ENCODE results near the gene ITFG2. TPM values are rescaled to one million over a fixed set of nuclear protein-coding genes. Genes with fewer than 3 reads are reported as not detected.
"Not testable (repeated sequence)": the region's sequence is repeated elsewhere in the genome, so short reads cannot be mapped to it uniquely, and the experiment has no call there.

The ITFG2 gene
- polyA plus RNA-seq, 1 experiment = 17.4 TPM

DNA sequence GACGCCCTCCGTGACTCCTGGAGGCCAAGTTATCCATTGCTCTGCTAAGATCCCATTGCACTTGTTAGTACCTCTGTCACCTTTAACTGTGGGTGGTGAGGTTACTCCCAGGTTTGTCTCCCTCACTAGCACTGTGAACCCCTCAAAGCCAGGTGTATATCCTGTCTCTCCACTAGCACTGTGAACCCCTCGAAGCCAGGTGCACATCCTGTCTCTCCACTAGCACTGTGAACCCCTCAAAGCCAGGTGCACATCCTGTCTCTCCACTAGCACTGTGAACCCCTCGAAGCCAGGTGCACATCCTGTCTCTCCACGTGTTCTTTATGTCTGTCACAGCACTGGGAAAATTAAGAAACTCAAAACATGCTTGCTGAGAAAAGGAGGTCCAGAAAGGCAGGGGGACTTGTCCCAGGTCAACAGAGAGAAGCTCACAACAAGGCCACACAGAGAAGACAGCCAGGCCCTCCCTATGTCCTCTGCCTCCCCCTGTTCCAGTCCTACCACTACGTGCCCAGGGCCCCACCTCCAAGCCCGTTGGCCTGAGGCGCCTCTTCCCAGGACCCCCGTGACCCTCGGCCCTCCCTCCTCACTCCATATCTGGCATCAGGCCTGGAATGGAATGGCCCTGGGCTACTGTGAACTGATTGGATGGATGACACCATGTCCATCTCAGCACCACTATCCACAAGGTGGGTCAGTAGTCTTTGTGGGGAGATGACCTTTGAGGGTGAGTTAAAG is 44.1 kb upstream of the ITFG2 start:
- Histone ChIP-seq H3K27me3 (ENCODE audit: control insufficient read depth, insufficient read depth, low read length) (peaks cover 44% of the 10 kb centered on the region), H3K9me3 (ENCODE audit: control insufficient read depth, insufficient read depth, low read length) (no peaks in the 10 kb centered on the region; the same call in 1 of the 2 replicates), H3K4me3 (ENCODE audit: low read depth, low read length) (no peak overlapping the region), H3K27ac (ENCODE audit: low read depth, low read length) (no peak overlapping the region)
- DNase-seq (ENCODE audit: low read depth, low spot score) = no peak
- TF ChIP-seq, protein P1, sequence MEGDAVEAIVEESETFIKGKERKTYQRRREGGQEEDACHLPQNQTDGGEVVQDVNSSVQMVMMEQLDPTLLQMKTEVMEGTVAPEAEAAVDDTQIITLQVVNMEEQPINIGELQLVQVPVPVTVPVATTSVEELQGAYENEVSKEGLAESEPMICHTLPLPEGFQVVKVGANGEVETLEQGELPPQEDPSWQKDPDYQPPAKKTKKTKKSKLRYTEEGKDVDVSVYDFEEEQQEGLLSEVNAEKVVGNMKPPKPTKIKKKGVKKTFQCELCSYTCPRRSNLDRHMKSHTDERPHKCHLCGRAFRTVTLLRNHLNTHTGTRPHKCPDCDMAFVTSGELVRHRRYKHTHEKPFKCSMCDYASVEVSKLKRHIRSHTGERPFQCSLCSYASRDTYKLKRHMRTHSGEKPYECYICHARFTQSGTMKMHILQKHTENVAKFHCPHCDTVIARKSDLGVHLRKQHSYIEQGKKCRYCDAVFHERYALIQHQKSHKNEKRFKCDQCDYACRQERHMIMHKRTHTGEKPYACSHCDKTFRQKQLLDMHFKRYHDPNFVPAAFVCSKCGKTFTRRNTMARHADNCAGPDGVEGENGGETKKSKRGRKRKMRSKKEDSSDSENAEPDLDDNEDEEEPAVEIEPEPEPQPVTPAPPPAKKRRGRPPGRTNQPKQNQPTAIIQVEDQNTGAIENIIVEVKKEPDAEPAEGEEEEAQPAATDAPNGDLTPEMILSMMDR (IDR thresholded peaks at IDR 0.05; ENCODE audit: low read depth, low read length) = no peak
- ChIA-PET CTCF (no interaction called here), POLR2A (no interaction called here)

DNA sequence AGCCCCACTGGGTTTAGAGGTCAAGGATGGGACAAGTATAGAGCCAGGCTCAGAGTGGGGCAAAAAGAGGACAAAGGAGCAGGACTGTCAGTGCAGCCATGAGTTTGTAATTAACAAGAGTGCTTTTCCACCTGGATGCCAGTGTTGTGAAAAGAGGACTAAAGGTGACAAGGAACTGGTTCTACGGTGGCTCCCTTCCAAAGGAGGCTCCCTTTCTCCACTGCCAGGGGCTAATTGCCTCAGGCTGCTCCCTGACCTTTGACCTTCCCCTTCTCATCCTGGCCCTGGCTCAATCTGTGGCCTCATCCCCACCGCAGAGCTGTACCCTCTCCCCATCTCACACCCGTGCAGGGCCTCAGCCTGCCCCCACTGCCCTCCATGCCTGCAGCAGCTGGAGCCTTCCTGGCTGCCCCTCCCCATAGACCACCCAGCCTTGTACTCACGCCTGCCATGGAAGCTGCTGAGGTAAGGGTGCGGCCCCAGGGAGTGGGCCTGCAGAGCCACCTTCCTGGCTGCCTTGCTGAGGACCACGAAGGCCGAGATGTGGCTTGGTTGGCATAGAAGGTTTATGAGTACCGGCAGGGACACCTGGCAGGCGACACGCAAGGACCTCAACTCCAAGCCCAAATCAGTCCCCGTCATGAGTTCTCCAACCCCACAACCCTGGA is 42.5 kb upstream of the ITFG2 start:
- no peak overlapping the region for H3K27ac ChIP-seq (ENCODE audit: low read depth, low read length)
- no peaks in the 10 kb centered on the region; the same call in 1 of the 2 replicates for H3K9me3 ChIP-seq (ENCODE audit: control insufficient read depth, insufficient read depth, low read length)
- TF ChIP-seq, protein P1 (IDR thresholded peaks at IDR 0.05; ENCODE audit: low read depth, low read length) = no peak
- DNase-seq (ENCODE audit: low read depth, low spot score) = no peak
- no peak overlapping the region for H3K4me3 ChIP-seq (ENCODE audit: low read depth, low read length)
- CTCF ChIA-PET = interaction anchor here (0.6 to 1.0 kb wide), 3 partner anchors 9 to 14 kb away, joined by 3 to 4 read pairs (median 3); no protein-coding TSS in a partner anchor
- peaks cover 44% of the 10 kb centered on the region for H3K27me3 ChIP-seq (ENCODE audit: control insufficient read depth, insufficient read depth, low read length)
- POLR2A ChIA-PET = no interaction called here

DNA sequence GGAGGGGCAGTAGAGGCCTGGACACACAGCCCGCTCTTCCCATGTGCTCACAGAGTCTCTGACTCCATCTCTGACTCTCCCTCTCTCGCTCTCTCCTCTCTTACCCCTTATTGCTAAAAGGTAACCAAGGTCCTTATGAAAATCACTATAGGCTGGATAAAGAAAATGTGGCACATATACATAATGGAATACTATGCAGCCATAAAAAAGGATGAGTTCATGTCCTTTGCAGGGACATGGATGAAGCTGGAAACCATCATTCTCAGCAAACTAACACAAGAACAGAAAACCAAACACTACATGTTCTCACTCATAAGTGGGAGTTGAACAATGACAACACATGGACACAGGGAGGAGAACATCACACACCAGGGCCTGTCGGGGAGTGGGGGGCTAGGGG is 41.9 kb upstream of the ITFG2 start:
- POLR2A ChIA-PET; H3K9me3 ChIP-seq (ENCODE audit: control insufficient read depth, insufficient read depth, low read length); DNase-seq (ENCODE audit: low read depth, low spot score); H3K27ac ChIP-seq (ENCODE audit: low read depth, low read length); H3K4me3 ChIP-seq (ENCODE audit: low read depth, low read length): not testable (repeated sequence)
- H3K27me3 ChIP-seq (ENCODE audit: control insufficient read depth, insufficient read depth, low read length) = peaks cover 43% of the 10 kb centered on the region
- CTCF ChIA-PET = interaction anchor here (1.0 kb wide), 1 partner anchor 14 kb away, joined by 3 read pairs; no protein-coding TSS in a partner anchor

DNA sequence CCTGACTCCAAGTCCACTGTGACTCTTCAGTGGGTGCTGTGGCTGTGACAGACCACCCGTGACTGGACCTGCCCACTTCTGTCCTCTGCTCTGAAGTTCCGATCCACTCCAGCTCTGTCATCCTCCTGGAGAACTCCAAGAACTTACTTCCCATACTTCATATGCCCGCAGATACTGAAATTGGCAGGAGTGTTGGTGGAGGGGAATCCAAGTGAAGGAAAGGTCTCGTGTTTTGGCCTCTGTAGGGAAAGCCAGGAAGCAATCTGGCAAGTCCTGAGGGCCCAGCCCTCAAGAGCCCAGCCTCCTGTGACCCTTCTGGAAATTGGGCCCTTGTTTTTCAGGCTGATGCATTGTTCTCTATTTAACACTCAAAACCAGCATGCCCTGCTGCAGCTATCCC is 40.1 kb upstream of the ITFG2 start:
- no peaks in the 10 kb centered on the region; the same call in 1 of the 2 replicates for H3K9me3 ChIP-seq (ENCODE audit: control insufficient read depth, insufficient read depth, low read length)
- ChIA-PET POLR2A (no interaction called here), CTCF (no interaction called here)
- no peak overlapping the region for H3K4me3 ChIP-seq (ENCODE audit: low read depth, low read length)
- H3K27me3 ChIP-seq (ENCODE audit: control insufficient read depth, insufficient read depth, low read length) = peaks cover 40% of the 10 kb centered on the region
- H3K27ac ChIP-seq (ENCODE audit: low read depth, low read length) = no peak overlapping the region
- no peak for DNase-seq (ENCODE audit: low read depth, low spot score)
- TF ChIP-seq, protein P1 (IDR thresholded peaks at IDR 0.05; ENCODE audit: low read depth, low read length) = no peak

DNA sequence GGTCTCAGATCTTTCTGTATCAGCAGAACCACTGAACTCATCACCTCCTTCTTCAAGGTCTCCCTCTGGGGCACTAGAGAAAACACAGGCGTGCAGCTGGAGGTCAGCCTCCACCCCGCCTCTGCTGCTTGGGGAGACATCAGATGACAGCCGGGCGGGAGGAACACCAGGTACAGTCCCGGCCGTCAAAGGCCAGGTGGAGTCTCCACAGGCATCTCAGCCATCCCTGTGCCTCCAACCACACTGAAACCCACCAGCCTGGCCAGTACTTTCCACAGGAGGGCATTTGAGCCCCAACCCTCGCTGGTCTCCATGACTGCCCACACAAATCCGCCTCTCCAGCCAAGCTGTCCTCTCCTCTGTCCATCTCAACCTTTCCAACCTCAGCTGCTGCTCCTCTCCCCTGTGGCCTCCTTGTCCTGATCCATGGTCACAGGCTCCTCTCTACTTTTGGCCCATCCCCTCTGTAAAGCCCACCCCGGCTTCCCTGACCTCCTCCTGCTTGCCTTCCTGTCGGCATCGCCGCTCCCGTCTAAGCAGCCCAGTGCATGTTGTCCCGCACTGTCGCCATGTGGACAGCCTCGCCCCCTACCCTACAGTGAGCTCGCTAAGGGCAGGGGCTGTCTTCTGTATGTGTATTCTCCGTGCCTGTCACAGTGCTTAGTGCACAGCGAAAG is 39.1 kb upstream of the ITFG2 start:
- ChIA-PET CTCF (no interaction called here), POLR2A (no interaction called here)
- TF ChIP-seq, protein P1 (IDR thresholded peaks at IDR 0.05; ENCODE audit: low read depth, low read length) = no peak
- no peaks in the 10 kb centered on the region; the same call in 1 of the 2 replicates for H3K9me3 ChIP-seq (ENCODE audit: control insufficient read depth, insufficient read depth, low read length)
- H3K27me3 ChIP-seq (ENCODE audit: control insufficient read depth, insufficient read depth, low read length) = peaks cover 31% of the 10 kb centered on the region
- no peak overlapping the region for H3K27ac ChIP-seq (ENCODE audit: low read depth, low read length)
- no peak overlapping the region for H3K4me3 ChIP-seq (ENCODE audit: low read depth, low read length)
- no peak for DNase-seq (ENCODE audit: low read depth, low spot score)

Data from AG04450 (cell line).